K562 (cell line): ENCODE measurements around the gene FHIP2A. TPM values are rescaled to one million over a fixed set of nuclear protein-coding genes. Genes with fewer than 3 reads are reported as not detected.
A peak's percentile ranks its signal among the peaks of the same experiment; 100 is the strongest.

ENCODE experiments used
- ARID1B ChIP-seq: fragments of 450-650 bp; IDR thresholded peaks from 2 replicates; pipeline ENCODE4 v1.6.1; 2016; ENCODE audit warnings: antibody characterized with exemption, mild to moderate bottlenecking, inconsistent platforms
- ATF1 ChIP-seq, 2 experiments: fragments of 450-650 bp in 1 of 2; IDR thresholded peaks; 2 replicates each; pipeline ENCODE4 v1.6.1; 2016; ENCODE audit warnings: missing compliant biosample characterization in 1 of 2, missing genetic modification characterization in 1 of 2
- CTBP1 ChIP-seq: fragments of 450-650 bp; IDR thresholded peaks from 2 replicates; pipeline ENCODE4 v1.6.1; 2016; ENCODE audit warnings: borderline replicate concordance
- HMGN3 ChIP-seq: IDR thresholded peaks from 2 replicates; pipeline ENCODE4 v1.6.1; 2011; ENCODE audit warnings: borderline replicate concordance, low read depth, mild to moderate bottlenecking, mixed read lengths, low read length; ENCODE audit not compliant: insufficient read length; ENCODE audit errors: extremely low read depth
- KLF10 ChIP-seq: fragments of 250-450 bp; sonication (Bioruptor Pico); IDR thresholded peaks from 2 replicates; pipeline ENCODE4 v1.6.1; 2021; ENCODE audit warnings: matching md5 sums
- MEF2A ChIP-seq: IDR thresholded peaks from 2 replicates; pipeline ENCODE4 v1.6.1; 2011; ENCODE audit warnings: low read depth, mild to moderate bottlenecking, low read length, moderate library complexity; ENCODE audit not compliant: control insufficient read depth
- NFIC ChIP-seq: fragments of 450-650 bp; IDR thresholded peaks from 2 replicates; pipeline ENCODE4 v1.6.1; 2017; ENCODE audit warnings: mild to moderate bottlenecking, inconsistent platforms
- PCBP1 ChIP-seq: fragments of 200-400 bp; formaldehyde crosslinking; IDR thresholded peaks from 2 replicates; pipeline ENCODE4 v1.6.1; 2018; ENCODE audit warnings: mild to moderate bottlenecking, low read depth, low read length; ENCODE audit not compliant: poor library complexity, severe bottlenecking
- POLR2AphosphoS5 ChIP-seq: IDR thresholded peaks from 2 replicates; pipeline ENCODE4 v1.6.1; 2011; ENCODE audit warnings: mild to moderate bottlenecking, low read depth, low read length, moderate library complexity; ENCODE audit not compliant: control insufficient read depth, insufficient read depth
- POLR3A ChIP-seq: IDR thresholded peaks from 2 replicates; pipeline ENCODE4 v1.6.1; 2011; ENCODE audit warnings: borderline replicate concordance, mild to moderate bottlenecking, moderate library complexity; ENCODE audit not compliant: insufficient read length, insufficient read depth; ENCODE audit errors: extremely low read depth
- PTBP1 ChIP-seq: fragments of 200-400 bp; formaldehyde crosslinking; IDR thresholded peaks from 2 replicates; pipeline ENCODE4 v1.6.1; 2017; ENCODE audit warnings: low read depth, low read length
- PURB ChIP-seq: sonication (generic); formaldehyde crosslinking; IDR thresholded peaks from 2 replicates; pipeline ENCODE4 v1.9.0; 2021; ENCODE audit warnings: low read depth, mild to moderate bottlenecking, missing genetic modification reagents
- RBM39 ChIP-seq: fragments of 200-400 bp; formaldehyde crosslinking; optimal IDR thresholded peaks from 2 replicates; pipeline ENCODE3; 2018; ENCODE audit warnings: low read depth, low read length
- SRSF3 ChIP-seq: fragments of 200-400 bp; formaldehyde crosslinking; IDR thresholded peaks from 2 replicates; pipeline ENCODE4 v1.6.1; 2016; ENCODE audit warnings: mild to moderate bottlenecking, low read length, moderate library complexity; ENCODE audit not compliant: insufficient read depth
- TEAD4 ChIP-seq, 2 experiments: sonication (generic) in 1 of 2; formaldehyde crosslinking in 1 of 2; IDR thresholded peaks; 2 replicates each; pipeline versions ENCODE4 v1.6.1 to v1.8.0; 2012 to 2022; ENCODE audit warnings: borderline replicate concordance in 1 of 2, inconsistent platforms in 1 of 2, low read length in 1 of 2, mild to moderate bottlenecking in 1 of 2, missing genetic modification reagents in 1 of 2
- ZEB2 ChIP-seq: fragments of 450-650 bp; IDR thresholded peaks from 2 replicates; pipeline ENCODE4 v1.6.1; 2016
- ZNF134 ChIP-seq: fragments of 250-450 bp; sonication (Bioruptor Pico); conservative IDR thresholded peaks from 2 replicates; pipeline ENCODE4 v1.4.0; 2020
- ZNF224 ChIP-seq: sonication (generic); formaldehyde crosslinking; IDR thresholded peaks from 2 replicates; pipeline ENCODE4 v1.8.0; 2022; ENCODE audit warnings: mild to moderate bottlenecking, missing genetic modification reagents
- ZNF75A ChIP-seq: fragments of 450-650 bp; formaldehyde crosslinking; IDR thresholded peaks from 2 replicates; pipeline ENCODE4 v1.4.0; 2020; ENCODE audit warnings: mild to moderate bottlenecking
- polyA plus RNA-seq, 8 experiments: library from polyadenylated mRNA; depleted of rRNA in 4 of 8; stranded (reverse) in 5 of 8; unstranded in 3 of 8; fragments of >200 nt; fragmentation: Nextera tagmentation in 2 of 8; fragmentation: Illumina TruSeq in 1 of 8; extraction: Ambion mirVana in 2 of 8; extraction: Trizol in 1 of 8; gene quantifications; 2 replicates each; pipeline versions ENCODE4 v1.2.1 to v1.2.3, GENCODE V29; 2011 to 2014; ENCODE audit warnings: inconsistent platforms in 1 of 8, missing spikeins in 1 of 8
- total RNA-seq, 7 experiments: library from RNA; depleted of rRNA in 6 of 7; stranded (reverse); fragments of >200 nt in 6 of 7; fragmentation: Illumina TruSeq in 2 of 7; extraction: Trizol in 2 of 7; gene quantifications; 2 replicates each; pipeline versions ENCODE4 v1.2.1 to v1.2.3, GENCODE V29; 2011 to 2021; ENCODE audit warnings: low replicate concordance in 1 of 7
- TF ChIP-seq, protein P1 (sequence below): sonication (generic); formaldehyde crosslinking; IDR thresholded peaks from 2 replicates; pipeline ENCODE4 v1.8.1; 2023; ENCODE audit warnings: mild to moderate bottlenecking, missing genetic modification reagents
- TF ChIP-seq, protein P2 (sequence below): sonication (generic); formaldehyde crosslinking; IDR thresholded peaks from 2 replicates; pipeline ENCODE4 v1.8.0; 2022; ENCODE audit warnings: missing genetic modification reagents, mild to moderate bottlenecking, moderate library complexity, borderline replicate concordance
- TF ChIP-seq, protein P3 (sequence below): fragments of 450-650 bp; IDR thresholded peaks from 2 replicates; pipeline ENCODE4 v1.6.1; 2016
- TF ChIP-seq, protein P4 (sequence below): fragments of 250-450 bp; sonication (Bioruptor Pico); IDR thresholded peaks from 2 replicates; pipeline ENCODE4 v1.4.0; 2020; ENCODE audit warnings: borderline replicate concordance

FHIP2A gene
- total and polyA plus RNA-seq, 9 of the 15 experiments (the other 6 are each of a cell fraction or from before 2014, with no cell fraction given): 1.5 to 7.4 (median 3.3) TPM

DNA sequence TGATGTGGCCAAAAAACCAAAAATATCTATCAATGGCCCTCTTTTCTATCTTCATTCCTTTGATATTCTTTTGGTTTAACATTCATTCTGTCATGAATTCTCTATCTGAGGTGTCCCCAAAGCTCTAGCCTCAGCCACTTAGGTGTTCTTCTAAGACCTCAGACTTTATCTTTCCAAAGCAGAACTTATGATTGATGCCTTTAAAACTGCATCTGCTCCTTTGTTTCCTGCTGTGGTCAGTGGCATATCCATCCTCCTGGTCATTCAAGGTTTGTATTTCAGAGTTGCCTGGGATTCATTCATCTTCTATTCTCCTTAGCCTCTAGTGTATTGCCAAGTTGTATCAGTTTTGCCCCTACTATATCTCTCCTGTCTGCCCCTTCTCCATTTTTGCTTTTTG lies 30.6 kb downstream of the FHIP2A start (continued):
- peak; percentile 60 for TF ChIP-seq TEAD4 (IDR thresholded peaks at IDR 0.05; ENCODE audit: low read length)
- TF ChIP-seq TEAD4 (CRISPR knock-in tag; IDR thresholded peaks at IDR 0.05; ENCODE audit: borderline replicate concordance): no peak
- no peak for TF ChIP-seq NFIC
- no peak for TF ChIP-seq PTBP1
- TF ChIP-seq ZEB2: no peak
- no peak for TF ChIP-seq PCBP1
- 0 out of 2 replicates have a peak, but pooled peaks have one; percentile 38 for TF ChIP-seq POLR2AphosphoS5
- TF ChIP-seq, protein P1, sequence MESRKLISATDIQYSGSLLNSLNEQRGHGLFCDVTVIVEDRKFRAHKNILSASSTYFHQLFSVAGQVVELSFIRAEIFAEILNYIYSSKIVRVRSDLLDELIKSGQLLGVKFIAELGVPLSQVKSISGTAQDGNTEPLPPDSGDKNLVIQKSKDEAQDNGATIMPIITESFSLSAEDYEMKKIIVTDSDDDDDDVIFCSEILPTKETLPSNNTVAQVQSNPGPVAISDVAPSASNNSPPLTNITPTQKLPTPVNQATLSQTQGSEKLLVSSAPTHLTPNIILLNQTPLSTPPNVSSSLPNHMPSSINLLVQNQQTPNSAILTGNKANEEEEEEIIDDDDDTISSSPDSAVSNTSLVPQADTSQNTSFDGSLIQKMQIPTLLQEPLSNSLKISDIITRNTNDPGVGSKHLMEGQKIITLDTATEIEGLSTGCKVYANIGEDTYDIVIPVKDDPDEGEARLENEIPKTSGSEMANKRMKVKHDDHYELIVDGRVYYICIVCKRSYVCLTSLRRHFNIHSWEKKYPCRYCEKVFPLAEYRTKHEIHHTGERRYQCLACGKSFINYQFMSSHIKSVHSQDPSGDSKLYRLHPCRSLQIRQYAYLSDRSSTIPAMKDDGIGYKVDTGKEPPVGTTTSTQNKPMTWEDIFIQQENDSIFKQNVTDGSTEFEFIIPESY: no peak
- TF ChIP-seq SRSF3: no peak
- TF ChIP-seq, protein P2, sequence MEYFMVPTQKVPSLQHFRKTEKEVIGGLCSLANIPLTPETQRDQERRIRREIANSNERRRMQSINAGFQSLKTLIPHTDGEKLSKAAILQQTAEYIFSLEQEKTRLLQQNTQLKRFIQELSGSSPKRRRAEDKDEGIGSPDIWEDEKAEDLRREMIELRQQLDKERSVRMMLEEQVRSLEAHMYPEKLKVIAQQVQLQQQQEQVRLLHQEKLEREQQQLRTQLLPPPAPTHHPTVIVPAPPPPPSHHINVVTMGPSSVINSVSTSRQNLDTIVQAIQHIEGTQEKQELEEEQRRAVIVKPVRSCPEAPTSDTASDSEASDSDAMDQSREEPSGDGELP (CRISPR knock-in tag): no peak
- TF ChIP-seq POLR3A: no peak
- TF ChIP-seq ZNF75A (CRISPR knock-in tag): no peak
- TF ChIP-seq, protein P3, sequence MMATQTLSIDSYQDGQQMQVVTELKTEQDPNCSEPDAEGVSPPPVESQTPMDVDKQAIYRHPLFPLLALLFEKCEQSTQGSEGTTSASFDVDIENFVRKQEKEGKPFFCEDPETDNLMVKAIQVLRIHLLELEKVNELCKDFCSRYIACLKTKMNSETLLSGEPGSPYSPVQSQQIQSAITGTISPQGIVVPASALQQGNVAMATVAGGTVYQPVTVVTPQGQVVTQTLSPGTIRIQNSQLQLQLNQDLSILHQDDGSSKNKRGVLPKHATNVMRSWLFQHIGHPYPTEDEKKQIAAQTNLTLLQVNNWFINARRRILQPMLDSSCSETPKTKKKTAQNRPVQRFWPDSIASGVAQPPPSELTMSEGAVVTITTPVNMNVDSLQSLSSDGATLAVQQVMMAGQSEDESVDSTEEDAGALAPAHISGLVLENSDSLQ: peak; percentile 18; the same call in 1 of the 2 replicates
- no peak for TF ChIP-seq MEF2A
- TF ChIP-seq PURB (CRISPR knock-in tag): no peak
- TF ChIP-seq CTBP1: no peak
- no peak for TF ChIP-seq KLF10 (CRISPR knock-in tag)
- TF ChIP-seq ZNF224: no peak
- TF ChIP-seq, protein P4, sequence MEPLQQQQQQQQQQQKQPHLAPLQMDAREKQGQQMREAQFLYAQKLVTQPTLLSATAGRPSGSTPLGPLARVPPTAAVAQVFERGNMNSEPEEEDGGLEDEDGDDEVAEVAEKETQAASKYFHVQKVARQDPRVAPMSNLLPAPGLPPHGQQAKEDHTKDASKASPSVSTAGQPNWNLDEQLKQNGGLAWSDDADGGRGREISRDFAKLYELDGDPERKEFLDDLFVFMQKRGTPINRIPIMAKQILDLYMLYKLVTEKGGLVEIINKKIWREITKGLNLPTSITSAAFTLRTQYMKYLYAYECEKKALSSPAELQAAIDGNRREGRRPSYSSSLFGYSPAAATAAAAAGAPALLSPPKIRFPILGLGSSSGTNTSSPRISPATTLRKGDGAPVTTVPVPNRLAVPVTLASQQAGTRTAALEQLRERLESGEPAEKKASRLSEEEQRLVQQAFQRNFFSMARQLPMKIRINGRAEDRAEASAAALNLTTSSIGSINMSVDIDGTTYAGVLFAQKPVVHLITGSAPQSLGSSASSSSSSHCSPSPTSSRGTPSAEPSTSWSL (CRISPR knock-in tag): no peak
- no peak for TF ChIP-seq RBM39
- peak; percentile 35; the same call in 1 of the 2 replicates for TF ChIP-seq ARID1B
- TF ChIP-seq ATF1 (CRISPR knock-in tag; IDR thresholded peaks at IDR 0.05): no peak
- no peak for TF ChIP-seq ATF1 (tag; IDR thresholded peaks at IDR 0.05)
- no peak for TF ChIP-seq ZNF134 (CRISPR knock-in tag)
- no peak for TF ChIP-seq HMGN3
